Colonic mucosa (tissue), 4 donors: Measurements from ENCODE around the gene SLC12A7. TPM values are rescaled to one million over a fixed set of nuclear protein-coding genes. Genes with fewer than 3 reads are reported as not detected.

Source experiments
- DNase-seq: peaks from one replicate; pipeline ENCODE4 v3.0.0-alpha.2; 2020
- H3K27ac ChIP-seq: fragments of 200-600 bp; one replicate; pipeline ENCODE4 v1.8.0; 2021
- H3K27me3 ChIP-seq: fragments of 200-600 bp; one replicate; pipeline ENCODE4 v1.8.0; 2021
- H3K36me3 ChIP-seq: fragments of 200-600 bp; one replicate; pipeline ENCODE4 v1.8.0; 2021
- H3K4me1 ChIP-seq: fragments of 200-600 bp; one replicate; pipeline ENCODE4 v1.8.0; 2021; ENCODE audit warnings: mild to moderate bottlenecking
- H3K4me3 ChIP-seq: fragments of 200-600 bp; one replicate; pipeline ENCODE4 v1.8.0; 2021
- H3K9ac ChIP-seq, 2 donors: one replicate each; pipeline ENCODE4 v1.7.0; 2013; ENCODE audit warnings: control low read depth in 2 of 2, low read depth in 2 of 2, low read length in 2 of 2
- H3K9me3 ChIP-seq: fragments of 200-600 bp; one replicate; pipeline ENCODE4 v1.8.0; 2021
- intact Hi-C: fragments of 100-400 bp; cut with DNase I; formaldehyde crosslinking; loops from one replicate; pipeline ENCODE4 v1.14.1; 2022
- total RNA-seq, 2 donors: library from RNA; stranded (reverse); fragmentation: NEBNext Ultra II Directional in 1 of 2; extraction: Animal tissue kit (Norgen Biotek cat#: 25700) in 1 of 2; gene quantifications; one replicate each; pipeline ENCODE4 v1.2.1, GENCODE V29; 2021
- TF ChIP-seq, protein P1 (sequence below): fragments of 200-600 bp; IDR thresholded peaks from one replicate; pipeline ENCODE4 v1.8.0; 2022; ENCODE audit warnings: antibody characterized with exemption, mild to moderate bottlenecking
- donor health status: healthy.
- donor health status: DM: no; HTN: no; CAD: no.
- donor health status: DM: no; HTN: no; CAD: no.

Gene SLC12A7
- total RNA-seq, 2 donors from 2014 or later = 64.6 to 81.2 TPM

- DNase-seq = no peak
- Histone ChIP-seq H3K9ac (no peak overlapping the region), H3K4me3 (no peak overlapping the region), H3K9me3 (no peaks in the 10 kb centered on the region), H3K4me1 (no peaks in the 10 kb centered on the region), H3K36me3 (no peaks in the 10 kb centered on the region), H3K27me3 (peaks cover 22% of the 10 kb centered on the region), H3K27ac (no peak overlapping the region)
- TF ChIP-seq, protein P1, sequence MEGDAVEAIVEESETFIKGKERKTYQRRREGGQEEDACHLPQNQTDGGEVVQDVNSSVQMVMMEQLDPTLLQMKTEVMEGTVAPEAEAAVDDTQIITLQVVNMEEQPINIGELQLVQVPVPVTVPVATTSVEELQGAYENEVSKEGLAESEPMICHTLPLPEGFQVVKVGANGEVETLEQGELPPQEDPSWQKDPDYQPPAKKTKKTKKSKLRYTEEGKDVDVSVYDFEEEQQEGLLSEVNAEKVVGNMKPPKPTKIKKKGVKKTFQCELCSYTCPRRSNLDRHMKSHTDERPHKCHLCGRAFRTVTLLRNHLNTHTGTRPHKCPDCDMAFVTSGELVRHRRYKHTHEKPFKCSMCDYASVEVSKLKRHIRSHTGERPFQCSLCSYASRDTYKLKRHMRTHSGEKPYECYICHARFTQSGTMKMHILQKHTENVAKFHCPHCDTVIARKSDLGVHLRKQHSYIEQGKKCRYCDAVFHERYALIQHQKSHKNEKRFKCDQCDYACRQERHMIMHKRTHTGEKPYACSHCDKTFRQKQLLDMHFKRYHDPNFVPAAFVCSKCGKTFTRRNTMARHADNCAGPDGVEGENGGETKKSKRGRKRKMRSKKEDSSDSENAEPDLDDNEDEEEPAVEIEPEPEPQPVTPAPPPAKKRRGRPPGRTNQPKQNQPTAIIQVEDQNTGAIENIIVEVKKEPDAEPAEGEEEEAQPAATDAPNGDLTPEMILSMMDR = no peak
- intact Hi-C loops = no loop called here
Observed at GRCh38 chr5:1156754-1157460, 45.0 kb upstream of the SLC12A7 start.

- H3K9me3 ChIP-seq = no peaks in the 10 kb centered on the region
- intact Hi-C loops = no loop called here
- H3K9ac ChIP-seq = no peak overlapping the region
- H3K27me3 ChIP-seq = peaks cover 22% of the 10 kb centered on the region
- no peak for DNase-seq
- H3K36me3 ChIP-seq = no peaks in the 10 kb centered on the region
- H3K4me1 ChIP-seq = no peaks in the 10 kb centered on the region
- TF ChIP-seq, protein P1 = no peak
- no peak overlapping the region for H3K27ac ChIP-seq
- no peak overlapping the region for H3K4me3 ChIP-seq
Observed at GRCh38 chr5:1156033-1156753, 44.3 kb upstream of the SLC12A7 start.

GRCh38 chr5:1155191-1156032 is 43.5 kb upstream of the SLC12A7 start:
- H3K4me3 ChIP-seq = no peak overlapping the region
- intact Hi-C loops = no loop called here
- no peaks in the 10 kb centered on the region for H3K36me3 ChIP-seq
- TF ChIP-seq, protein P1 = no peak
- no peak for DNase-seq
- H3K9ac ChIP-seq = no peak overlapping the region
- no peaks in the 10 kb centered on the region for H3K9me3 ChIP-seq
- H3K27ac ChIP-seq = no peak overlapping the region
- no peaks in the 10 kb centered on the region for H3K4me1 ChIP-seq
- peaks cover 22% of the 10 kb centered on the region for H3K27me3 ChIP-seq

- DNase-seq = no peak
- Histone ChIP-seq H3K9ac (no peak overlapping the region), H3K27me3 (peaks cover 22% of the 10 kb centered on the region), H3K27ac (no peak overlapping the region), H3K36me3 (no peaks in the 10 kb centered on the region), H3K4me1 (no peaks in the 10 kb centered on the region), H3K4me3 (no peak overlapping the region), H3K9me3 (no peaks in the 10 kb centered on the region)
- intact Hi-C loops = no loop called here
- TF ChIP-seq, protein P1 = no peak
Observed at GRCh38 chr5:1153428-1153827, 41.6 kb upstream of the SLC12A7 start.

- Histone ChIP-seq H3K9ac (no peak overlapping the region), H3K36me3 (no peaks in the 10 kb centered on the region), H3K9me3 (no peaks in the 10 kb centered on the region), H3K4me3 (no peak overlapping the region), H3K27me3 (peaks cover 22% of the 10 kb centered on the region), H3K4me1 (no peaks in the 10 kb centered on the region), H3K27ac (no peak overlapping the region)
- TF ChIP-seq, protein P1 = no peak
- DNase-seq = no peak
- intact Hi-C loops = no loop called here
Observed at GRCh38 chr5:1152771-1153282, 41.0 kb upstream of the SLC12A7 start.
